GM19372 (cell line): Measurements from ENCODE around the gene FBXL13.

ENCODE experiments used
- ATAC-seq: cut with Tn5 transposase; IDR thresholded peaks from one replicate; pipeline ENCODE4 v1.9.1; 2021; ENCODE audit warnings: mild to moderate bottlenecking, low read depth, moderate library complexity; ENCODE audit not compliant: unreplicated experiment

FBXL13 gene

GRCh38 chr7:102944241-102944640, 130.4 kb downstream of the FBXL13 start:
- no peak for ATAC-seq

- ATAC-seq = no peak
Measured at GRCh38 chr7:102943423-102944169, 131.0 kb downstream of the FBXL13 start.

DNA sequence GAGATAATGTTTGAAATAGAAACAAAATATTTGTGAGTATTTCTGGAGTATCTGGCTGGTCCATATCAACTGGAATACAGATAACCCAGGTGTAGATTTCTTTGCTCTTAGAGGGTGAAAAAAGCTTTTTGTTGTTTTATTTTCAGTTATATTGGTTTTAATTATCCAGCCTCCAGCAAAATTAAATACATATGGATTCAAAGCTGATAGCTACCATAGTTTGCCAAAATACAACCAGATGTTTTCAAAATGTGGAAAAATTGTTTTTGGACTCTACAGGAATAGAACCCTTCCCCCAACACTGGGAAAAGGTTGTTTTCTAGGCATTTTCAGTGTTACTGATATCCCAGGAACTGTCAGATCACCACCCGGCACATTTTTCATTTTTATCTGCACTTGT, 131.7 kb downstream of the FBXL13 start:
- no peak for ATAC-seq

- ATAC-seq = no peak
Measured at GRCh38 chr7:102942181-102942866, 132.3 kb downstream of the FBXL13 start.

DNA sequence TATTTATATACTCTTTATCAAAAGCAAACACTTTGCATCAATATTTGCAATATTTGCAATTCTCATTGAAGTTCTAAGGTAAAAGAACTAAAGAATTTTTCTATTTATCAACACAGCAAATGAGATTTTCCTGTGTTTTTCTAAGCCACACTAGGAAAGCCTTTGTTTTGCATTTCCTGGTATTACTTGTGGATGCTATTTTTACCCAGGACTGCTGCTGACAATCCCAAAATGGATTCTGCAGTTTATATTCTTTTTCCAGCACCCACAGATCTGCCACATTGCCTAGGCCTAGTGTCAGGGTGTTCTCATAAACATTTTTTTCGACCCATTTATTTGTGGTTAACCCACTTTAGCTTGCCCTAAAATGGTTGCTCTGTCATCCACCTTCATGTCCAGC, 135.9 kb downstream of the FBXL13 start:
- ATAC-seq = no peak

DNA sequence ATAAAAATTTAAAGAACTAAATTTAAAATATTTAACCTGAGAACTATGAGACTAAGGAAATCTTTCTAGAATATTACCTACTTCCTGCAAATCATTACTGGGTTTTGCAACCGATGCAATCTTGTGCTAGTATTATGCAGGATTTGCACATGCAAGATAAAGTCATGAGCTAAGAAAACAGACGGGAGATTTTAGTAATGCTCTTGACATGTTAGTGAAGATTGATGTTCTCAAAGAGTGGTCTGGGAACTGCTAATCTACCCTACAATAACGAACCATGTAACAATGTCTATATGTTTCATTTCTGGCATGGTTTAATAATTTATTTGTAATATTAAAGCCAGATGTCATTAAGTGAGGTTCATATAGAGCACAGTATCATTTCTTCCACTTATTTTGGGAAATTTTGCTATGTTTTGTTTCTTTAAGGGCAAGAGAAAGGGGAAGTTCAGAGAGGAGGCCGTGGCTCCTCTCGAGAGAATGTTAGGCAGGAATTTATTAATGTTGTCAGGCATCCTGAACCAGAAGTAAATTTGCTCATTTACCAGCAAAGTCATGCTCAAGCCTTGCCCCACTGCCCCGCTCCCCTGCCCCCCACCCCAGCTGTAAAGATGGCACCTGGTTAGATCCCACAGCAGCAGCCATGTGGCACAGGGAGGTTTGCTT, 139.0 kb downstream of the FBXL13 start:
- ATAC-seq = no peak

GRCh38 chr7:102934701-102935100, 139.9 kb downstream of the FBXL13 start:
- ATAC-seq = no peak

GRCh38 chr7:102934239-102934638, 140.4 kb downstream of the FBXL13 start:
- ATAC-seq = no peak

- ATAC-seq = no peak
Measured at GRCh38 chr7:102933763-102934162, 140.8 kb downstream of the FBXL13 start.

GRCh38 chr7:102931757-102932156, 142.8 kb downstream of the FBXL13 start:
- no peak for ATAC-seq

DNA sequence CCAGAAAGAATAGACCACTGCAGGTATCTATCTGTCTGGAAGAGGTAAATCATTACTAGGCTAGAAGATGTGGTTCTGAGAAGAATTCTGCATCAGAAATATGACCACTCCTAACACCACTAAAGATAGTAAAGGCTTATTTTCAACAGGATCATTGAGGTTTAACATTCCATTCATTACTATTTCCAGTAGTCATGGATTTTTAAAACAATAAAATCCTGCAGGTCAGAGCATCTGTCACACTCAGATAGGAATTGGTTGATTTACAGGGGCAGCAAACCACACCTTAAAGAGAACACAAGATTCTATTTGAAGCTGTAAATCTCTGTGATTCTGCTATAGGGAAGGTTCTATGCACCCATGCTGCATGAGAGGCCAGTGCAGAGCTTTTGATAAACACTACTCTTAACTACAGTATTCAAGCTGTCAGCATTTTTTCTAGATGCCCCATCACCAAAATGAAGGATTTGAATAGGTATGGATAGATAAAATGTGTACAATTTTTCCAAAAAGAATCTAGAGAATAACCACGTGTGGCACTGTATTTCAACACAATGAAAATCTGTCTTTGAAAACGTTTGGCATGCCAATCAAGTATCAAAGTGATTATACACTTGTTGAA, 147.2 kb downstream of the FBXL13 start:
- no peak for ATAC-seq

DNA sequence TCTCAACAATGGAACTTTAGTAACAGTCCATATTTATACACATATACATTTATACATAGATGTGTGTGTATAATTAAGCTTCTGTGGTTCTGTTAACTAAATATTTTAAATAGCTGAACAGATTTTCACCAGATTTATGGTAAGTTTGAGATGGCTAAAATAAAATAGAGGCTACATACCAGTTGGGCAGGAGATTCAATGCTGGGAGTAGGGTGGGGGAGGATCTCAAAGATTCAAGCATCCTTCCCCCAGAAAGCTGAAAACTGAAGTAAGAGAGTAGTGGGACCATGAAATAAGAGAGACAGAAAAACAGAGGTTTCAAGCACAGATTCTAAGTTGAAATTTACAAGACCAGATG, 147.8 kb downstream of the FBXL13 start:
- ATAC-seq = no peak

GRCh38 chr7:102925976-102926782, 148.4 kb downstream of the FBXL13 start:
- ATAC-seq = no peak

DNA sequence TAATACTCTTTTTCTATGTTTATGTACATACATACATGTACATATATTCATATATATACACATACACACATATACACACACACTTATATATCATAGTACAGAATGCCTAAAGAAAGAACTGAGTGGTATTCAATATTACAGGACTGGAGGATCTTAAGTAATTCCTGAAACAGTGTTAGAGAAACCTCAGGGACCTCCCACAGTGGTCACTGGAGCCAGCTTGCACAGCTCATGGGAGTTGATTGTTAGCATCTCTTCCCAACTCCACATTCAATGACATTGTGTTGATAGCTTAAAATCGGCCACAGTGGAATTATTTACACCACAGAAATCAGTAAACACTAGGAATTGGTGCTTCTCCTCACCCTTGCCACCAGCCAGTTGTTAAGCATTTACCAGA, 155.8 kb downstream of the FBXL13 start:
- no peak for ATAC-seq

- ATAC-seq = no peak
Measured at GRCh38 chr7:102917436-102918353, 156.9 kb downstream of the FBXL13 start.

DNA sequence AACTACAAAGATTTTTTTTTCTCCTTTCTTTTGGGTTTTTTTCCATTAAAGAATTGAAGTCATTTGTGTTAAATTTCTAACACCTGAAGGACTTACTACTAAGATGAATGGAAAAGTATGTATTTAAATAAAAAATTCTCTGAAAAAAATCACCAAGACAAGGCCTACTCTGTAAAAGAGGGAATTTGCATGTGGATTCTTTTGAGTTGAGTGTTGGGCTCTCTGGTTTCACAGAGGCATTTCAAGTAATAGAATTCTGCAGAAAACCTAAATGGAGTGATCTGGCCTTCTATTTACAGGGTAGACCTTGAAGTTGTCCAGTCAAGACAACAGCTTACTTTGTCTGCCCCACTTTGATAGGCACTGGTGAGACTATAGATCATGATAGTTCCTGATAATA, 157.7 kb downstream of the FBXL13 start:
- ATAC-seq = no peak

GRCh38 chr7:102916426-102916825, 158.2 kb downstream of the FBXL13 start:
- no peak for ATAC-seq

DNA sequence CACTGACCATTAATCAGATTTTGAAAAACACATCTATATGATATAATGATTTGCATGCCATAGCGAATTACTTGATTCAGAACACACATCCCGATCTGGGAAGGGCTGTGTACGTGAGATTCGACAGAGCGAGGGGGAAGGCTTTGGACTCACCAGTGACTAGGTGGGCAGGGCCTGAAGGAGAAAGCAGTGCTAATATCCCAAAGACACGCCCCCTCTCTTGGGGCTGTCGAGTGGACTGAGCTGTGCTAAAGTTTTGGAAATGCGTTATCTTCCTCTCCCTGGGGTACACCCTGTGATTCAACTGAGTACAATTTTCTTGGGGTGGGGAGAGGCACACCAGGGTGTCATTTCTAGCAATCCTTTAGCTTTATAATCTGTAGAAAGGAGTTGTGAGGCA, 160.0 kb downstream of the FBXL13 start:
- no peak for ATAC-seq

DNA sequence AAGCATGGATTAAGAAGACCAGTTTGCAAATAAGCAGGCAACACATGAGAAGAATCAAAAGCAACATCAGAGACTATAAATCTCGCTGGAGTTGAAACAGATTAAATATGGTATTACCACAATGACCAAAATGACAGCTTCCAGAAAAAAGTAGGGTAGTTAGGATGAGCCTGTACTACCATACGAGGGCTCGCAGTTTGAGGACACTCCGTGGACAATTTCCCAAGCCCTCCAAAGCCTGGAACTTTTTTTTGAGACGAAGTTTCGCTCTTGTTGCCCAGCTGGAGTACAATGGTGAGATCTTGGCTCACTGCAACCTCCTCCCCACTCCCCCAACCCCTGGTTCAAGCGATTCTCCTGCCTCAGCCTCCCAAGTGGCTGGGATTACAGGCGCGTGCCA, 160.8 kb downstream of the FBXL13 start:
- no peak for ATAC-seq
